ENCODE data around the gene DNAJA3.

DNAJA3 gene

GRCh38 chr16:4425378-4426020 lies at the start of gene DNAJA3:
DNAJA3 (plus strand) TSS chr16:4425868; CDS start chr16:4425882, 14 bp downstream.
- DNase-seq: peak; percentile 93

GRCh38 chr16:4376126-4376892 lies 49.4 kb upstream of the DNAJA3 start:
- DNase-seq: no peak

GRCh38 chr16:4376893-4377572 lies 48.6 kb upstream of the DNAJA3 start:
- DNase-seq: no peak

- DNase-seq: no peak
These were observed 48.0 kb upstream of the DNAJA3 start for GRCh38 chr16:4377573-4378154.

- DNase-seq: no peak
These were observed 47.5 kb upstream of the DNAJA3 start for GRCh38 chr16:4378161-4378666.

- no peak for DNase-seq
These were observed 46.5 kb upstream of the DNAJA3 start for GRCh38 chr16:4378999-4379690.

- DNase-seq: no peak
These were observed 45.3 kb upstream of the DNAJA3 start for GRCh38 chr16:4380119-4381063.

- no peak for DNase-seq
These were observed 44.4 kb upstream of the DNAJA3 start for GRCh38 chr16:4381072-4381934.

GRCh38 chr16:4381935-4382794 lies 43.5 kb upstream of the DNAJA3 start:
- no peak for DNase-seq

GRCh38 chr16:4382795-4383357 lies 42.8 kb upstream of the DNAJA3 start:
- DNase-seq: no peak

GRCh38 chr16:4383591-4384444 lies 41.9 kb upstream of the DNAJA3 start:
- no peak for DNase-seq

GRCh38 chr16:4384509-4384942 lies 41.1 kb upstream of the DNAJA3 start:
- DNase-seq: no peak

- no peak for DNase-seq
These were observed 40.4 kb upstream of the DNAJA3 start for GRCh38 chr16:4385066-4385788.

- no peak for DNase-seq
These were observed 39.7 kb upstream of the DNAJA3 start for GRCh38 chr16:4385789-4386450.

- DNase-seq: no peak
These were observed 39.2 kb upstream of the DNAJA3 start for GRCh38 chr16:4386451-4386805.

- no peak for DNase-seq
These were observed 38.6 kb upstream of the DNAJA3 start for GRCh38 chr16:4386951-4387565.
